GM20000 (cell line): ENCODE data around the gene OR14I1.
"Not testable (repeated sequence)": the region's sequence is repeated elsewhere in the genome, so short reads cannot be mapped to it uniquely, and the experiment has no call there.

Source experiments
- DNase-seq: peaks from one replicate; pipeline ENCODE4 v3.0.0; 2012; ENCODE audit warnings: low spot score
- CTCF ChIP-seq: IDR thresholded peaks from 2 replicates; pipeline ENCODE4 v1.5.1; 2012; ENCODE audit warnings: mild to moderate bottlenecking, control low read depth; ENCODE audit errors: extremely low read depth, missing control alignments

OR14I1 gene

GRCh38 chr1:248688527-248689298 is 13.9 kb downstream of the OR14I1 start:
- DNase-seq, result peak; percentile 72
- TF ChIP-seq CTCF, result no peak

- peak; percentile 73 for DNase-seq
- TF ChIP-seq CTCF, result peak; percentile 25
Measured at GRCh38 chr1:248686815-248687214, 15.8 kb downstream of the OR14I1 start.

GRCh38 chr1:248681651-248682050 is 20.9 kb downstream of the OR14I1 start:
- TF ChIP-seq CTCF, result no peak
- no peak for DNase-seq

GRCh38 chr1:248670003-248670402 is 32.6 kb downstream of the OR14I1 start:
- DNase-seq, result no peak
- TF ChIP-seq CTCF, result no peak

- not testable (repeated sequence) for DNase-seq
Measured at GRCh38 chr1:248663453-248664328, 38.9 kb downstream of the OR14I1 start.

- DNase-seq, result not testable (repeated sequence)
Measured at GRCh38 chr1:248656797-248657196, 45.8 kb downstream of the OR14I1 start.

- not testable (repeated sequence) for DNase-seq
Measured at GRCh38 chr1:248655354-248655753, 47.2 kb downstream of the OR14I1 start, which contains the start of gene OR2T27. TSS of gene OR2T27 (minus strand) at chr1:248655528. CDS start at chr1:248650884, 4,644 bp downstream.
